ENCODE results near the gene PM20D1.

Gene PM20D1

GRCh38 chr1:205792961-205793673 is 56.8 kb downstream of the PM20D1 start:
- no peak overlapping the region for H3K9ac ChIP-seq (ENCODE audit: insufficient read length)

GRCh38 chr1:205792481-205792881 is 57.5 kb downstream of the PM20D1 start:
- TF ChIP-seq FOXP2 (optimal IDR thresholded peaks at IDR 0.05; ENCODE audit: control extremely low read depth, extremely low read length, insufficient read depth) (no peak), EZH2 (IDR thresholded peaks at IDR 0.05) (no peak), POLR2AphosphoS5 (IDR thresholded peaks at IDR 0.05; ENCODE audit: borderline replicate concordance, low read depth, low read length) (no peak)
- Histone ChIP-seq H3K27ac (no peak overlapping the region), H3K36me3 (ENCODE audit: insufficient read depth, low read length) (peaks cover 3% of the 10 kb centered on the region; the same call in 1 of the 2 replicates), H3K9me3 (ENCODE audit: low read depth, low read length) (no peaks in the 10 kb centered on the region), H3K4me3 (no peak overlapping the region), H3K9ac (ENCODE audit: insufficient read length) (no peak overlapping the region)
- no peak for DNase-seq (ENCODE audit: low read depth, low spot score)

More at GRCh38 chr1:205792961-205793673, 56.8 kb downstream of the PM20D1 start:
- H3K36me3 ChIP-seq (ENCODE audit: insufficient read depth, low read length), result peaks cover 3% of the 10 kb centered on the region; the same call in 1 of the 2 replicates
- TF ChIP-seq EZH2 (IDR thresholded peaks at IDR 0.05) (no peak), POLR2AphosphoS5 (IDR thresholded peaks at IDR 0.05; ENCODE audit: borderline replicate concordance, low read depth, low read length) (no peak), FOXP2 (optimal IDR thresholded peaks at IDR 0.05; ENCODE audit: control extremely low read depth, extremely low read length, insufficient read depth) (no peak)
- H3K9me3 ChIP-seq (ENCODE audit: low read depth, low read length), result no peaks in the 10 kb centered on the region
- no peak overlapping the region for H3K4me3 ChIP-seq
- no peak for DNase-seq (ENCODE audit: low read depth, low spot score)
- H3K27ac ChIP-seq, result no peak overlapping the region

- TF ChIP-seq EZH2 (IDR thresholded peaks at IDR 0.05), result no peak
- no peak for TF ChIP-seq POLR2AphosphoS5 (IDR thresholded peaks at IDR 0.05; ENCODE audit: borderline replicate concordance, low read depth, low read length)
- no peak for TF ChIP-seq FOXP2 (optimal IDR thresholded peaks at IDR 0.05; ENCODE audit: control extremely low read depth, extremely low read length, insufficient read depth)
Observed at GRCh38 chr1:205791568-205792180, 58.3 kb downstream of the PM20D1 start.

GRCh38 chr1:205787287-205787916 is 62.5 kb downstream of the PM20D1 start:
- Histone ChIP-seq H3K27ac (no peak overlapping the region), H3K9ac (ENCODE audit: insufficient read length) (no peak overlapping the region), H3K4me3 (no peak overlapping the region), H3K9me3 (ENCODE audit: low read depth, low read length) (no peaks in the 10 kb centered on the region), H3K36me3 (ENCODE audit: insufficient read depth, low read length) (no peaks in the 10 kb centered on the region)
- DNase-seq (ENCODE audit: low read depth, low spot score), result no peak
- TF ChIP-seq POLR2AphosphoS5 (IDR thresholded peaks at IDR 0.05; ENCODE audit: borderline replicate concordance, low read depth, low read length) (no peak), FOXP2 (optimal IDR thresholded peaks at IDR 0.05; ENCODE audit: control extremely low read depth, extremely low read length, insufficient read depth) (no peak), EZH2 (IDR thresholded peaks at IDR 0.05) (no peak)

More at GRCh38 chr1:205791568-205792180, 58.3 kb downstream of the PM20D1 start:
- Histone ChIP-seq H3K4me3 (no peak overlapping the region), H3K9ac (ENCODE audit: insufficient read length) (no peak overlapping the region), H3K27ac (no peak overlapping the region), H3K36me3 (ENCODE audit: insufficient read depth, low read length) (peaks cover 3% of the 10 kb centered on the region; the same call in 1 of the 2 replicates), H3K9me3 (ENCODE audit: low read depth, low read length) (no peaks in the 10 kb centered on the region)
- DNase-seq (ENCODE audit: low read depth, low spot score), result no peak

- Histone ChIP-seq H3K4me3 (no peak overlapping the region), H3K9me3 (ENCODE audit: low read depth, low read length) (no peaks in the 10 kb centered on the region), H3K27ac (no peak overlapping the region), H3K9ac (ENCODE audit: insufficient read length) (no peak overlapping the region), H3K36me3 (ENCODE audit: insufficient read depth, low read length) (no peaks in the 10 kb centered on the region)
- TF ChIP-seq POLR2AphosphoS5 (IDR thresholded peaks at IDR 0.05; ENCODE audit: borderline replicate concordance, low read depth, low read length) (no peak), FOXP2 (optimal IDR thresholded peaks at IDR 0.05; ENCODE audit: control extremely low read depth, extremely low read length, insufficient read depth) (no peak), EZH2 (IDR thresholded peaks at IDR 0.05) (no peak)
- no peak for DNase-seq (ENCODE audit: low read depth, low spot score)
Observed at GRCh38 chr1:205786601-205787000, 63.3 kb downstream of the PM20D1 start.

GRCh38 chr1:205785446-205785845 is 64.5 kb downstream of the PM20D1 start:
- Histone ChIP-seq H3K9me3 (ENCODE audit: low read depth, low read length) (no peaks in the 10 kb centered on the region), H3K36me3 (ENCODE audit: insufficient read depth, low read length) (no peaks in the 10 kb centered on the region), H3K27ac (no peak overlapping the region), H3K9ac (ENCODE audit: insufficient read length) (no peak overlapping the region), H3K4me3 (no peak overlapping the region)
- no peak for DNase-seq (ENCODE audit: low read depth, low spot score)
- TF ChIP-seq EZH2 (IDR thresholded peaks at IDR 0.05) (no peak), POLR2AphosphoS5 (IDR thresholded peaks at IDR 0.05; ENCODE audit: borderline replicate concordance, low read depth, low read length) (no peak), FOXP2 (optimal IDR thresholded peaks at IDR 0.05; ENCODE audit: control extremely low read depth, extremely low read length, insufficient read depth) (no peak)

GRCh38 chr1:205783904-205784303 is 66.0 kb downstream of the PM20D1 start:
- Histone ChIP-seq H3K36me3 (ENCODE audit: insufficient read depth, low read length) (no peaks in the 10 kb centered on the region), H3K9ac (ENCODE audit: insufficient read length) (no peak overlapping the region), H3K27ac (no peak overlapping the region), H3K4me3 (no peak overlapping the region), H3K9me3 (ENCODE audit: low read depth, low read length) (no peaks in the 10 kb centered on the region)
- DNase-seq (ENCODE audit: low read depth, low spot score), result no peak
- no peak for TF ChIP-seq POLR2AphosphoS5 (IDR thresholded peaks at IDR 0.05; ENCODE audit: borderline replicate concordance, low read depth, low read length)
- TF ChIP-seq FOXP2 (optimal IDR thresholded peaks at IDR 0.05; ENCODE audit: control extremely low read depth, extremely low read length, insufficient read depth), result no peak
- no peak for TF ChIP-seq EZH2 (IDR thresholded peaks at IDR 0.05)

GRCh38 chr1:205783433-205783795 is 66.5 kb downstream of the PM20D1 start:
- Histone ChIP-seq H3K36me3 (ENCODE audit: insufficient read depth, low read length) (no peaks in the 10 kb centered on the region), H3K4me3 (no peak overlapping the region), H3K9ac (ENCODE audit: insufficient read length) (no peak overlapping the region), H3K9me3 (ENCODE audit: low read depth, low read length) (no peaks in the 10 kb centered on the region), H3K27ac (no peak overlapping the region)
- no peak for DNase-seq (ENCODE audit: low read depth, low spot score)
- TF ChIP-seq FOXP2 (optimal IDR thresholded peaks at IDR 0.05; ENCODE audit: control extremely low read depth, extremely low read length, insufficient read depth), result no peak
- TF ChIP-seq EZH2 (IDR thresholded peaks at IDR 0.05), result no peak
- no peak for TF ChIP-seq POLR2AphosphoS5 (IDR thresholded peaks at IDR 0.05; ENCODE audit: borderline replicate concordance, low read depth, low read length)

Measured in SK-N-MC (cell line).